Mesenchymal stem cell (in vitro differentiated cells and primary cell): ENCODE data around the gene MKRN2OS.

Experiments
- DNase-seq: peaks from one replicate; pipeline ENCODE4 v3.0.0-alpha.2; 2013
- H2AFZ ChIP-seq: one replicate; pipeline ENCODE4 v1.6.1; 2013; ENCODE audit warnings: low read depth, mild to moderate bottlenecking, control low read depth, inconsistent platforms, low read length, moderate library complexity
- H2AK5ac ChIP-seq: 2 replicates; pipeline ENCODE4 v1.6.1; 2013; ENCODE audit warnings: low read length, moderate library complexity, mild to moderate bottlenecking, inconsistent platforms; ENCODE audit not compliant: severe bottlenecking
- H2BK120ac ChIP-seq: one replicate; pipeline ENCODE4 v1.6.1; 2013; ENCODE audit warnings: low read depth, mild to moderate bottlenecking, inconsistent platforms, low read length, moderate library complexity
- H2BK12ac ChIP-seq, 2 experiments: one replicate each; pipeline ENCODE4 v1.6.1; 2013; ENCODE audit warnings: inconsistent platforms in 2 of 2, low read length in 2 of 2, mild to moderate bottlenecking in 2 of 2, moderate library complexity in 2 of 2, control low read depth in 1 of 2
- H2BK15ac ChIP-seq: one replicate; pipeline ENCODE4 v1.6.1; 2013; ENCODE audit warnings: mild to moderate bottlenecking, low read depth, inconsistent platforms; ENCODE audit not compliant: poor library complexity, severe bottlenecking
- H2BK5ac ChIP-seq: 2 replicates; pipeline ENCODE4 v1.6.1; 2013; ENCODE audit warnings: low read depth, mild to moderate bottlenecking, low read length, control low read depth, inconsistent platforms; ENCODE audit not compliant: poor library complexity, severe bottlenecking
- H3K14ac ChIP-seq, 2 experiments: one replicate each; pipeline ENCODE4 v1.6.1; 2013; ENCODE audit warnings: inconsistent platforms in 2 of 2, low read length in 2 of 2, control low read depth in 1 of 2, mild to moderate bottlenecking in 1 of 2, moderate library complexity in 1 of 2
- H3K18ac ChIP-seq, 2 experiments: one replicate each; pipeline ENCODE4 v1.6.1; 2013; ENCODE audit warnings: inconsistent platforms in 2 of 2, low read length in 2 of 2, control low read depth in 1 of 2, low read depth in 1 of 2, mild to moderate bottlenecking in 1 of 2
- H3K23ac ChIP-seq, 2 experiments: one replicate each; pipeline ENCODE4 v1.6.1; 2013; ENCODE audit warnings: inconsistent platforms in 2 of 2, low read length in 2 of 2, mild to moderate bottlenecking in 2 of 2, moderate library complexity in 2 of 2, control low read depth in 1 of 2
- H3K27ac ChIP-seq: 2 replicates; pipeline ENCODE4 v1.5.1; 2013; ENCODE audit warnings: mild to moderate bottlenecking, moderate library complexity, low read length, control low read depth, inconsistent platforms; ENCODE audit not compliant: poor library complexity, severe bottlenecking
- H3K27me3 ChIP-seq, 2 experiments: 2 replicates each; pipeline versions ENCODE4 v1.6.1 to v1.7.0; 2013; ENCODE audit warnings: low read length in 2 of 2, mild to moderate bottlenecking in 2 of 2, moderate library complexity in 2 of 2, control low read depth in 1 of 2, inconsistent platforms in 1 of 2; ENCODE audit not compliant: control insufficient read depth in 1 of 2, insufficient read depth in 1 of 2
- H3K36me3 ChIP-seq, 2 experiments: 2 replicates each; pipeline versions ENCODE4 v1.6.1 to v1.7.0; 2013; ENCODE audit warnings: low read length in 2 of 2, control low read depth in 1 of 2, inconsistent platforms in 1 of 2, low read depth in 1 of 2, mild to moderate bottlenecking in 1 of 2; ENCODE audit not compliant: insufficient read depth in 2 of 2, control insufficient read depth in 1 of 2
- H3K4ac ChIP-seq, 2 experiments: one replicate each; pipeline ENCODE4 v1.6.1; 2013; ENCODE audit warnings: inconsistent platforms in 2 of 2, low read length in 2 of 2, mild to moderate bottlenecking in 2 of 2, moderate library complexity in 2 of 2, control low read depth in 1 of 2, low read depth in 1 of 2
- H3K4me1 ChIP-seq: 2 replicates; pipeline ENCODE4 v1.6.1; 2013; ENCODE audit warnings: low read depth, low read length, control low read depth; ENCODE audit not compliant: control insufficient read depth, insufficient read depth
- H3K4me2 ChIP-seq: 2 replicates; pipeline ENCODE4 v1.6.1; 2013; ENCODE audit warnings: low read length, mild to moderate bottlenecking, inconsistent platforms; ENCODE audit not compliant: poor library complexity, severe bottlenecking
- H3K4me3 ChIP-seq, 2 experiments: 2 replicates each; pipeline versions ENCODE4 v1.5.1 to v1.7.0; 2013; ENCODE audit warnings: low read length in 2 of 2, mild to moderate bottlenecking in 2 of 2, control low read depth in 1 of 2, low read depth in 1 of 2; ENCODE audit not compliant: insufficient read depth in 1 of 2
- H3K79me1 ChIP-seq: replicated peaks from 2 replicates; pipeline ENCODE4 v1.6.1; 2013; ENCODE audit warnings: mild to moderate bottlenecking, control low read depth, low read length, inconsistent platforms; ENCODE audit not compliant: poor library complexity, severe bottlenecking
- H3K9ac ChIP-seq: 2 replicates; pipeline ENCODE4 v1.7.0; 2013; ENCODE audit warnings: mild to moderate bottlenecking, low read length, moderate library complexity
- H3K9me3 ChIP-seq: 2 replicates; pipeline ENCODE4 v1.7.0; 2013; ENCODE audit warnings: mild to moderate bottlenecking, low read length; ENCODE audit not compliant: control insufficient read depth
- H4K8ac ChIP-seq: one replicate; pipeline ENCODE4 v1.6.1; 2013; ENCODE audit warnings: inconsistent platforms, mild to moderate bottlenecking, low read length, moderate library complexity
- H4K91ac ChIP-seq: one replicate; pipeline ENCODE4 v1.6.1; 2013; ENCODE audit warnings: mild to moderate bottlenecking, low read length, inconsistent platforms
- WGBS: methylation state at CpG from one replicate; pipeline ENCODE4 v1.1.7; 2013; ENCODE audit warnings: mixed read lengths; 5-methylcytosine and 5-hydroxymethylcytosine counted together

Gene MKRN2OS

GRCh38 chr3:12568747-12569146 lies 23.4 kb upstream of the MKRN2OS start:
- no peak overlapping the region for H3K18ac ChIP-seq
- peaks cover 4% of the 10 kb centered on the region for H3K4me1 ChIP-seq
- H3K27ac ChIP-seq: no peak overlapping the region
- H2AK5ac ChIP-seq: no peak overlapping the region
- H3K4me3 ChIP-seq: no peak overlapping the region
- H4K8ac ChIP-seq: no peak overlapping the region
- no peaks in the 10 kb centered on the region for H3K9me3 ChIP-seq
- H3K14ac ChIP-seq: no peak overlapping the region
- H3K9ac ChIP-seq: no peak overlapping the region
- no peak for DNase-seq
- no peak overlapping the region for H2AFZ ChIP-seq
- no peak overlapping the region for H2BK12ac ChIP-seq
- H3K4me2 ChIP-seq: no peak overlapping the region
- whole genome bisulfite sequencing: 96% methylated on average over 3 of the region's 3 CpGs
- H3K36me3 ChIP-seq: peaks cover 36 to 48% of the 10 kb centered on the region in 2 experiments
- H3K27me3 ChIP-seq: no peaks in the 10 kb centered on the region
- peaks cover 23% of the 10 kb centered on the region for H3K79me1 ChIP-seq
- no peak overlapping the region for H2BK15ac ChIP-seq
- no peak overlapping the region for H2BK120ac ChIP-seq
- no peak overlapping the region for H3K23ac ChIP-seq
- no peak overlapping the region for H3K4ac ChIP-seq
- no peak overlapping the region for H2BK5ac ChIP-seq
- H4K91ac ChIP-seq: no peak overlapping the region

- no peak overlapping the region for H2BK120ac ChIP-seq
- no peak overlapping the region for H2BK12ac ChIP-seq
- H3K27ac ChIP-seq: no peak overlapping the region
- no peak overlapping the region for H3K4me2 ChIP-seq
- H2AK5ac ChIP-seq: no peak overlapping the region
- peaks cover 19 to 32% of the 10 kb centered on the region in 2 experiments for H3K36me3 ChIP-seq
- no peak overlapping the region for H4K8ac ChIP-seq
- H4K91ac ChIP-seq: no peak overlapping the region
- no peak overlapping the region for H3K9ac ChIP-seq
- H3K79me1 ChIP-seq: peaks cover 22% of the 10 kb centered on the region
- no peak overlapping the region for H2AFZ ChIP-seq
- H3K27me3 ChIP-seq: no peaks in the 10 kb centered on the region
- no peak overlapping the region for H2BK15ac ChIP-seq
- no peak overlapping the region for H3K4me3 ChIP-seq
- peaks cover 6% of the 10 kb centered on the region for H3K4me1 ChIP-seq
- no peak overlapping the region for H2BK5ac ChIP-seq
- no peaks in the 10 kb centered on the region for H3K9me3 ChIP-seq
- no peak overlapping the region for H3K14ac ChIP-seq
- H3K18ac ChIP-seq: no peak overlapping the region
- no peak for DNase-seq
- no peak overlapping the region for H3K4ac ChIP-seq
- no peak overlapping the region for H3K23ac ChIP-seq
Measured at GRCh38 chr3:12566976-12567375, 21.7 kb upstream of the MKRN2OS start.

- no peaks in the 10 kb centered on the region for H3K36me3 ChIP-seq
- no peak overlapping the region for H3K14ac ChIP-seq
- 86% methylated on average over 1 of the region's 1 CpG for WGBS
- no peak overlapping the region for H2AFZ ChIP-seq
- no peak overlapping the region for H3K9ac ChIP-seq
- H3K4me1 ChIP-seq: peaks cover 7% of the 10 kb centered on the region
- DNase-seq: no peak
- H3K27me3 ChIP-seq: no peaks in the 10 kb centered on the region
- no peaks in the 10 kb centered on the region for H3K79me1 ChIP-seq
- no peak overlapping the region for H2BK5ac ChIP-seq
- no peaks in the 10 kb centered on the region for H3K9me3 ChIP-seq
- H3K27ac ChIP-seq: no peak overlapping the region
- H2BK15ac ChIP-seq: no peak overlapping the region
- no peak overlapping the region for H3K4me3 ChIP-seq
- H3K23ac ChIP-seq: no peak overlapping the region
- H2AK5ac ChIP-seq: no peak overlapping the region
- no peak overlapping the region for H4K8ac ChIP-seq
- H3K18ac ChIP-seq: no peak overlapping the region
- no peak overlapping the region for H3K4me2 ChIP-seq
- H2BK12ac ChIP-seq: no peak overlapping the region
- H4K91ac ChIP-seq: no peak overlapping the region
- H3K4ac ChIP-seq: no peak overlapping the region
- H2BK120ac ChIP-seq: no peak overlapping the region
Measured at GRCh38 chr3:12562451-12562850, 17.2 kb upstream of the MKRN2OS start.

- H3K4ac ChIP-seq: no peak overlapping the region
- H3K4me2 ChIP-seq: no peak overlapping the region
- no peaks in the 10 kb centered on the region for H3K79me1 ChIP-seq
- H3K27ac ChIP-seq: no peak overlapping the region
- H3K4me3 ChIP-seq: no peak overlapping the region
- no peaks in the 10 kb centered on the region for H3K9me3 ChIP-seq
- 100% methylated on average over 2 of the region's 2 CpGs for WGBS
- H3K9ac ChIP-seq: no peak overlapping the region
- H3K18ac ChIP-seq: no peak overlapping the region
- H4K91ac ChIP-seq: no peak overlapping the region
- no peak overlapping the region for H2BK15ac ChIP-seq
- no peaks in the 10 kb centered on the region for H3K36me3 ChIP-seq
- no peak overlapping the region for H4K8ac ChIP-seq
- no peak overlapping the region for H2BK120ac ChIP-seq
- H2BK5ac ChIP-seq: no peak overlapping the region
- no peak for DNase-seq
- H3K14ac ChIP-seq: no peak overlapping the region
- H3K4me1 ChIP-seq: peaks cover 9% of the 10 kb centered on the region
- no peak overlapping the region for H2BK12ac ChIP-seq
- no peak overlapping the region for H2AFZ ChIP-seq
- no peak overlapping the region for H2AK5ac ChIP-seq
- no peaks in the 10 kb centered on the region for H3K27me3 ChIP-seq
- H3K23ac ChIP-seq: no peak overlapping the region
Measured at GRCh38 chr3:12561397-12561796, 16.1 kb upstream of the MKRN2OS start.
